CD14-positive monocyte (primary cell): ENCODE data around the gene HSPG2. TPM values are rescaled to one million over a fixed set of nuclear protein-coding genes. Genes with fewer than 3 reads are reported as not detected.
A peak's percentile ranks its signal among the peaks of the same experiment; 100 is the strongest.
"Not testable (repeated sequence)": the region's sequence is repeated elsewhere in the genome, so short reads cannot be mapped to it uniquely, and the experiment has no call there.

Experiments
- DNase-seq, 3 donors: peaks; one replicate each; pipeline ENCODE4 v3.0.0-alpha.2; 2011 to 2022
- H2AFZ ChIP-seq: 2 replicates; pipeline ENCODE4 v1.6.0; 2012; ENCODE audit warnings: mild to moderate bottlenecking, low read depth, low read length, inconsistent platforms; ENCODE audit not compliant: insufficient read depth, poor library complexity, severe bottlenecking
- H3K27ac ChIP-seq, 2 donors: 1 replicate in 1 of 2; 2 replicates in 1 of 2; pipeline ENCODE4 v1.5.1; 2012 to 2013; ENCODE audit warnings: low read length in 2 of 2, control low read depth in 1 of 2, inconsistent platforms in 1 of 2, low read depth in 1 of 2, mild to moderate bottlenecking in 1 of 2
- H3K27me3 ChIP-seq, 2 donors: one replicate each; pipeline versions ENCODE4 v1.6.0 to v1.6.1; 2011 to 2013; ENCODE audit warnings: low read length in 2 of 2; ENCODE audit not compliant: control insufficient read depth in 2 of 2, insufficient read depth in 2 of 2
- H3K36me3 ChIP-seq, 2 donors: replicated peaks in 1 of 2; 1 replicate in 1 of 2; 2 replicates in 1 of 2; pipeline versions ENCODE4 v1.5.1 to v1.6.1; 2012 to 2013; ENCODE audit warnings: low read length in 2 of 2, control low read depth in 1 of 2, inconsistent platforms in 1 of 2, mild to moderate bottlenecking in 1 of 2; ENCODE audit not compliant: insufficient read depth in 2 of 2, control insufficient read depth in 1 of 2
- H3K4me1 ChIP-seq, 2 donors: 1 replicate in 1 of 2; 2 replicates in 1 of 2; pipeline versions ENCODE4 v1.5.1 to v1.6.1; 2012 to 2013; ENCODE audit warnings: low read length in 2 of 2, control low read depth in 1 of 2, inconsistent platforms in 1 of 2, mild to moderate bottlenecking in 1 of 2, moderate library complexity in 1 of 2; ENCODE audit not compliant: insufficient read depth in 2 of 2, control insufficient read depth in 1 of 2
- H3K4me2 ChIP-seq: replicated peaks from 2 replicates; pipeline ENCODE3; 2012; ENCODE audit warnings: low read length, moderate library complexity, mild to moderate bottlenecking; ENCODE audit not compliant: poor library complexity, severe bottlenecking; ENCODE audit errors: extremely low read depth
- H3K4me3 ChIP-seq, 3 experiments: fragments of 200-600 bp in 1 of 3; sonication (generic) in 1 of 3; replicated peaks in 1 of 3; 1 replicate in 2 of 3; 2 replicates in 1 of 3; pipeline ENCODE4 v1.5.1; 2011 to 2013; ENCODE audit warnings: low read length in 3 of 3, mild to moderate bottlenecking in 3 of 3, control low read depth in 2 of 3, low read depth in 2 of 3, inconsistent platforms in 1 of 3, moderate library complexity in 1 of 3
- H3K79me2 ChIP-seq: 2 replicates; pipeline ENCODE4 v1.6.0; 2012; ENCODE audit warnings: mild to moderate bottlenecking, control low read depth, inconsistent platforms, low read length, moderate library complexity; ENCODE audit not compliant: insufficient read depth
- H3K9ac ChIP-seq: 2 replicates; pipeline ENCODE4 v1.6.0; 2017; ENCODE audit warnings: low read length, mild to moderate bottlenecking; ENCODE audit not compliant: insufficient read depth, poor library complexity, severe bottlenecking
- H3K9me3 ChIP-seq, 2 donors: replicated peaks in 1 of 2; 1 replicate in 1 of 2; 2 replicates in 1 of 2; pipeline versions ENCODE4 v1.5.1 to v1.6.1; 2012 to 2013; ENCODE audit warnings: low read length in 2 of 2, control low read depth in 1 of 2; ENCODE audit not compliant: control insufficient read depth in 1 of 2, insufficient read depth in 1 of 2
- H4K20me1 ChIP-seq: 2 replicates; pipeline ENCODE4 v1.6.0; 2012; ENCODE audit warnings: mild to moderate bottlenecking, low read length, control low read depth, moderate library complexity; ENCODE audit not compliant: insufficient read depth
- H3K27ac Mint-ChIP-seq, 7 donors: one replicate each; pipeline ENCODE4 v1.8.0; 2020; ENCODE audit warnings: mild to moderate bottlenecking in 7 of 7, mixed read lengths in 7 of 7, moderate library complexity in 6 of 7, inconsistent platforms in 2 of 7
- H3K27me3 Mint-ChIP-seq, 3 donors: one replicate each; pipeline ENCODE4 v1.8.0; 2021 to 2022; ENCODE audit warnings: low read depth in 3 of 3, mild to moderate bottlenecking in 3 of 3, mixed read lengths in 3 of 3, moderate library complexity in 3 of 3, inconsistent platforms in 1 of 3
- H3K36me3 Mint-ChIP-seq, 2 donors: one replicate each; pipeline ENCODE4 v1.8.0; 2020; ENCODE audit warnings: mixed read lengths in 2 of 2, inconsistent platforms in 1 of 2, mild to moderate bottlenecking in 1 of 2
- H3K4me1 Mint-ChIP-seq: one replicate; pipeline ENCODE4 v1.8.0; 2020; ENCODE audit warnings: mild to moderate bottlenecking, mixed read lengths
- H3K4me3 Mint-ChIP-seq, 2 donors: one replicate each; pipeline ENCODE4 v1.8.0; 2020; ENCODE audit warnings: mild to moderate bottlenecking in 2 of 2, mixed read lengths in 2 of 2, moderate library complexity in 1 of 2
- H3K9me3 Mint-ChIP-seq, 7 donors: one replicate each; pipeline ENCODE4 v1.8.0; 2020 to 2022; ENCODE audit warnings: mixed read lengths in 7 of 7, mild to moderate bottlenecking in 6 of 7, moderate library complexity in 6 of 7, inconsistent platforms in 2 of 7
- CTCF ChIP-seq: fragments of 200-600 bp; IDR thresholded peaks from one replicate; pipeline ENCODE4 v1.8.0; 2022; ENCODE audit warnings: antibody characterized with exemption, mild to moderate bottlenecking
- WGBS: methylation state at CpG from one replicate; pipeline ENCODE4 v1.1.5; 2013; ENCODE audit warnings: missing lambda C conversion rate; ENCODE audit not compliant: insufficient coverage; 5-methylcytosine and 5-hydroxymethylcytosine counted together
- intact Hi-C, 2 donors: fragments of 100-400 bp; cut with micrococcal nuclease; formaldehyde crosslinking; loops; one replicate each; pipeline versions ENCODE4 v1.15.0 to v1.15.1; 2023
- polyA minus RNA-seq: library from RNA; depleted of rRNA, polyadenylated mRNA; stranded (reverse); fragments of >200 nt; gene quantifications from 2 replicates; pipeline ENCODE4 v1.2.3, GENCODE V29; 2012
- polyA plus RNA-seq, 3 donors: library from polyadenylated mRNA; depleted of rRNA in 1 of 3; unstranded in 2 of 3; stranded (reverse) in 1 of 3; fragments of 300-500 nt in 2 of 3; fragments of >200 nt in 1 of 3; fragmentation: Illumina TruSeq in 2 of 3; gene quantifications; 1 replicate in 2 of 3; 2 replicates in 1 of 3; pipeline ENCODE4 v1.2.3, GENCODE V29; 2012 to 2021
- total RNA-seq, 12 experiments: library from RNA in 1 of 12; stranded (reverse) in 1 of 12; fragments of 120-200 nt in 1 of 12; gene quantifications; one replicate each; pipeline ENCODE4 v1.2.4 and lab custom pipeline; 2013 to 2026; ENCODE audit warnings: mixed read lengths in 6 of 12, inconsistent platforms in 1 of 12

HSPG2 gene
- total RNA-seq (2013) = 0.58 TPM
- polyA plus RNA-seq (under 1 TPM in 1 of 3 donors, not detected in 2; 0.44 TPM), polyA minus RNA-seq (0.69 and 1.5 TPM in 2 replicates), total RNA-seq (lab: John Stamatoyannopoulos, UW) (0.37 to 5.0 (median 0.85) reads per million in 11 experiments)

GRCh38 chr1:21937034-21937371, at the start of gene HSPG2:
TSS of gene HSPG2 (minus strand) at chr1:21937310. CDS start at chr1:21937217, 93 bp downstream.
- Histone ChIP-seq H3K79me2 (no peaks in the 10 kb centered on the region), H3K9me3 (no peaks in the 10 kb centered on the region), H3K4me2 (peak within 1 kb of the TSS; percentile 85), H3K27me3 (peaks cover 4 to 9% of the 10 kb centered on the region in 2 donors), H3K27ac (no peak within 1 kb of the TSS), H3K9ac (peak within 1 kb of the TSS; percentile 36), H2AFZ (peak within 1 kb of the TSS; percentile 77), H4K20me1 (no peaks in the 10 kb centered on the region), H3K36me3 (no peaks in the 10 kb centered on the region), H3K4me3 (peak within 1 kb of the TSS; percentile 15 to 74 (median 34)), H3K4me1 (peaks cover 23 to 36% of the 10 kb centered on the region in 2 donors)
- Mint-ChIP-seq H3K27ac (peak within 1 kb of the TSS; percentile 7 to 81 (median 37)), H3K4me3 (peak within 1 kb of the TSS; percentile 92 to 96), H3K27me3 (peaks cover 13 to 24% (median 16%) of the 10 kb centered on the region in 3 donors), H3K4me1 (peaks cover 34% of the 10 kb centered on the region), H3K36me3 (peaks cover 0 to 3% of the 10 kb centered on the region in 2 donors), H3K9me3 (peaks cover 0 to 2% (median 0%) of the 10 kb centered on the region in 7 donors)
- intact Hi-C loops = loop anchor here (5.0 to 10.0 kb wide), 2 partner anchors 120 to 122 kb away; partner anchors contain the start of gene LDLRAD2 (in 1 of the 2)
- DNase-seq = no peak
- WGBS = 0% methylated on average over 11 of the region's 52 CpGs
- TF ChIP-seq CTCF = no peak

- H4K20me1 ChIP-seq, H3K9me3 ChIP-seq, H3K27me3 Mint-ChIP-seq, H3K4me2 ChIP-seq, H2AFZ ChIP-seq, H3K4me3 Mint-ChIP-seq, H3K4me1 Mint-ChIP-seq, H3K27me3 ChIP-seq, H3K9me3 Mint-ChIP-seq, DNase-seq, H3K36me3 Mint-ChIP-seq, intact Hi-C loops, H3K9ac ChIP-seq, H3K4me1 ChIP-seq, H3K36me3 ChIP-seq, H3K79me2 ChIP-seq, H3K27ac ChIP-seq, H3K27ac Mint-ChIP-seq, H3K4me3 ChIP-seq: not testable (repeated sequence)
- no CpG with 5 or more reads among the region's 12 CpGs for WGBS
Observed at GRCh38 chr1:21986386-21986785, 49.3 kb upstream of the HSPG2 start.

- intact Hi-C loops = loop anchor here in 1 of 2 donors (2.0 kb wide), 1 partner anchor 23 kb away; no protein-coding TSS in a partner anchor
- WGBS = no CpG with 5 or more reads among the region's 5 CpGs
- H3K79me2 ChIP-seq, H3K9me3 ChIP-seq, H3K4me1 ChIP-seq, H3K27ac Mint-ChIP-seq, H3K27me3 ChIP-seq, H4K20me1 ChIP-seq, H3K36me3 Mint-ChIP-seq, H2AFZ ChIP-seq, H3K4me1 Mint-ChIP-seq, H3K27ac ChIP-seq, H3K36me3 ChIP-seq, H3K4me3 ChIP-seq, H3K9me3 Mint-ChIP-seq, H3K27me3 Mint-ChIP-seq, DNase-seq, H3K4me2 ChIP-seq, H3K9ac ChIP-seq, H3K4me3 Mint-ChIP-seq: not testable (repeated sequence)
Observed at GRCh38 chr1:21985893-21986292, 48.8 kb upstream of the HSPG2 start.

- H3K4me1 Mint-ChIP-seq, intact Hi-C loops, H3K36me3 ChIP-seq, H3K27ac ChIP-seq, H3K4me3 ChIP-seq, H3K4me1 ChIP-seq, H3K9ac ChIP-seq, H2AFZ ChIP-seq, H3K27me3 ChIP-seq, H4K20me1 ChIP-seq, H3K4me3 Mint-ChIP-seq, H3K4me2 ChIP-seq, H3K79me2 ChIP-seq, H3K9me3 ChIP-seq, H3K27me3 Mint-ChIP-seq, H3K9me3 Mint-ChIP-seq, DNase-seq, H3K36me3 Mint-ChIP-seq: not testable (repeated sequence)
- WGBS = no CpG with 5 or more reads among the region's 15 CpGs
- H3K27ac Mint-ChIP-seq = peak overlapping the region in 1 of 7 donors; percentile 63
Observed at GRCh38 chr1:21983539-21983938, 46.4 kb upstream of the HSPG2 start.
